Neuronal stem cell (in vitro differentiated cells): ENCODE data around the gene PDLIM5.

Experiments used
- DNase-seq: peaks from one replicate; pipeline ENCODE4 v3.0.0-alpha.2; 2013; ENCODE audit warnings: low spot score
- H2AFZ ChIP-seq: one replicate; pipeline ENCODE4 v1.6.1; 2013; ENCODE audit warnings: mild to moderate bottlenecking, low read length, inconsistent platforms
- H2AK5ac ChIP-seq: 2 replicates; pipeline ENCODE4 v1.6.1; 2013; ENCODE audit warnings: low read depth, mild to moderate bottlenecking, inconsistent platforms, low read length, moderate library complexity, mixed read lengths
- H2BK120ac ChIP-seq: 2 replicates; pipeline ENCODE4 v1.6.1; 2013; ENCODE audit warnings: low read depth, mild to moderate bottlenecking, inconsistent platforms, low read length, moderate library complexity, mixed read lengths
- H2BK12ac ChIP-seq: one replicate; pipeline ENCODE4 v1.6.1; 2013; ENCODE audit warnings: low read length, inconsistent platforms
- H2BK15ac ChIP-seq: 2 replicates; pipeline ENCODE4 v1.6.1; 2013; ENCODE audit warnings: mild to moderate bottlenecking, low read length, inconsistent platforms, mixed read lengths
- H2BK5ac ChIP-seq: one replicate; pipeline ENCODE4 v1.6.1; 2013; ENCODE audit warnings: inconsistent platforms, mild to moderate bottlenecking, low read length, moderate library complexity
- H3K14ac ChIP-seq: one replicate; pipeline ENCODE4 v1.6.1; 2013; ENCODE audit warnings: low read length, inconsistent platforms
- H3K18ac ChIP-seq: 2 replicates; pipeline ENCODE4 v1.6.1; 2013; ENCODE audit warnings: low read length, inconsistent platforms
- H3K23ac ChIP-seq: 2 replicates; pipeline ENCODE4 v1.6.1; 2013; ENCODE audit warnings: low read depth, mild to moderate bottlenecking, mixed read lengths, low read length, inconsistent platforms; ENCODE audit not compliant: poor library complexity
- H3K27ac ChIP-seq: replicated peaks from 3 replicates; pipeline ENCODE4 v1.5.1; 2013; ENCODE audit warnings: low read length, inconsistent platforms
- H3K27me3 ChIP-seq, 3 experiments: 2 replicates each; pipeline ENCODE4 v1.6.1; 2013; ENCODE audit warnings: low read length in 3 of 3, mild to moderate bottlenecking in 2 of 3, inconsistent platforms in 1 of 3, low read depth in 1 of 3, mixed read lengths in 1 of 3, moderate library complexity in 1 of 3; ENCODE audit not compliant: control insufficient read depth in 3 of 3, insufficient read depth in 3 of 3
- H3K36me3 ChIP-seq, 2 donors: replicated peaks in 1 of 2; 2 replicates each; pipeline ENCODE4 v1.6.1; 2013; ENCODE audit warnings: low read length in 2 of 2; ENCODE audit not compliant: control insufficient read depth in 2 of 2, insufficient read depth in 2 of 2
- H3K4ac ChIP-seq: 2 replicates; pipeline ENCODE4 v1.6.1; 2013; ENCODE audit warnings: inconsistent platforms, mild to moderate bottlenecking, low read length, moderate library complexity
- H3K4me1 ChIP-seq, 2 donors: 1 replicate in 1 of 2; 2 replicates in 1 of 2; pipeline ENCODE4 v1.6.1; 2013; ENCODE audit warnings: low read length in 2 of 2, low read depth in 1 of 2; ENCODE audit not compliant: control insufficient read depth in 2 of 2, insufficient read depth in 1 of 2
- H3K4me2 ChIP-seq: one replicate; pipeline ENCODE4 v1.6.1; 2013; ENCODE audit warnings: mild to moderate bottlenecking, low read length, inconsistent platforms; ENCODE audit not compliant: insufficient read depth, poor library complexity, severe bottlenecking
- H3K4me3 ChIP-seq, 2 donors: 2 replicates each; pipeline ENCODE4 v1.5.1; 2013; ENCODE audit warnings: low read length in 2 of 2, mild to moderate bottlenecking in 2 of 2, inconsistent platforms in 1 of 2, moderate library complexity in 1 of 2
- H3K79me1 ChIP-seq: one replicate; pipeline ENCODE4 v1.6.1; 2013; ENCODE audit warnings: low read depth, mild to moderate bottlenecking, inconsistent platforms, low read length, moderate library complexity
- H3K9ac ChIP-seq: one replicate; pipeline ENCODE4 v1.6.1; 2013; ENCODE audit warnings: mild to moderate bottlenecking, low read depth, low read length, inconsistent platforms; ENCODE audit not compliant: poor library complexity
- H3K9me3 ChIP-seq, 2 donors: replicated peaks in 1 of 2; 2 replicates each; pipeline versions ENCODE3 to v1.6.1; 2013; ENCODE audit warnings: low read length in 2 of 2, mild to moderate bottlenecking in 2 of 2, inconsistent platforms in 1 of 2, low read depth in 1 of 2, mixed read lengths in 1 of 2, moderate library complexity in 1 of 2; ENCODE audit not compliant: control insufficient read depth in 2 of 2, insufficient read depth in 1 of 2
- H4K8ac ChIP-seq: one replicate; pipeline ENCODE4 v1.6.1; 2013; ENCODE audit warnings: low read depth, mild to moderate bottlenecking, inconsistent platforms, low read length, moderate library complexity
- H4K91ac ChIP-seq: one replicate; pipeline ENCODE4 v1.6.1; 2013; ENCODE audit warnings: low read length, low read depth, mild to moderate bottlenecking, inconsistent platforms; ENCODE audit not compliant: poor library complexity
- WGBS, 2 donors: extraction: QIAGEN DNeasy Blood & Tissue Kit; methylation state at CpG; one replicate each; pipeline ENCODE4 v1.1.7; 2013; ENCODE audit warnings: missing lambda C conversion rate in 2 of 2, mixed read lengths in 1 of 2; ENCODE audit not compliant: insufficient read length in 2 of 2, insufficient replicate concordance in 1 of 2; ENCODE audit errors: extremely low coverage in 2 of 2; 5-methylcytosine and 5-hydroxymethylcytosine counted together

The PDLIM5 gene

DNA sequence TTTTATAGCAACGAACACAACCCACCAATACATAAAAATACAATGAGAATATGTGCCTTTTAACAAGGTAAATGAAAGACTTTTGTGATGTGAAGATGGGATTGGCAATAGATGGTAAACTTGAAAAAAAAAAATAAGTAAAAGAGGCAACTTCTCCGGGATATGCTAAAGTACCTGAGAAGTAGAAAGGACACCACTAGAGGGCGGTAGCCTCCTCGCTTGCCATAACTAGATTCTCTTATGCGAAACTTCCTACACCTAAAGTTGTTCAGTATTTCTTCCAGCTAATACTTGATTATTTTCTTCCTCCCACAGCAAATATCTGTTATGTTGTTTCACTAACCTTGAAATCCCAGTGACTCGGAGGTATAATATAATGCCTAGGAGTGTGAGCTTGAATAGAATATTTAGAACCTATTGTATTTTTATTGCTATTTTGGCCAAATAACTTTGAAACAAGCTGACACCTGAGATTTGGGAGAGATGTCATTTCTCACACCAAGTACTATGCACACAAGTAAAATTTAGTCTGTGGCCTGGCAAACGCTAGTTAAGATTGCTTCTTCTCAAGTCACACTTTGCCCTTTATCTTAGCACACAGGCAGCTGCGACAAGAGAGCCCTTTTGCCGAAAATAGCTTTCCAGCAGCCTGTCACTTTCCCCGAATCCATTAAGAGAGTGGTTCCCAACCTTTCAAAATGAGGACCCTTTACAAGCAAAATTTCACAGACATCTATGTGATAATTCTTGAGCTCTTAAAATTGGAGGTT lies 44.9 kb upstream of the PDLIM5 start:
- H2BK120ac ChIP-seq = no peak overlapping the region
- no peaks in the 10 kb centered on the region for H3K79me1 ChIP-seq
- no peak overlapping the region for H3K27ac ChIP-seq
- no peak overlapping the region for H3K9ac ChIP-seq
- no peak overlapping the region for H3K4ac ChIP-seq
- H2BK15ac ChIP-seq = no peak overlapping the region
- H3K4me3 ChIP-seq = no peak overlapping the region
- H2AFZ ChIP-seq = no peak overlapping the region
- no peak overlapping the region for H2BK12ac ChIP-seq
- peaks cover 0 to 3% of the 10 kb centered on the region in 2 donors for H3K4me1 ChIP-seq
- no peak overlapping the region for H3K4me2 ChIP-seq
- H3K18ac ChIP-seq = no peak overlapping the region
- H3K36me3 ChIP-seq = no peaks in the 10 kb centered on the region
- H3K23ac ChIP-seq = no peak overlapping the region
- peak; percentile 61 for DNase-seq
- H3K9me3 ChIP-seq = no peaks in the 10 kb centered on the region
- H2AK5ac ChIP-seq = no peak overlapping the region
- no peak overlapping the region for H2BK5ac ChIP-seq
- no peak overlapping the region for H4K8ac ChIP-seq
- no CpG with 5 or more reads among the region's 10 CpGs for WGBS, 2 donors
- no peak overlapping the region for H3K14ac ChIP-seq
- H4K91ac ChIP-seq = no peak overlapping the region
- H3K27me3 ChIP-seq = no peaks in the 10 kb centered on the region

DNA sequence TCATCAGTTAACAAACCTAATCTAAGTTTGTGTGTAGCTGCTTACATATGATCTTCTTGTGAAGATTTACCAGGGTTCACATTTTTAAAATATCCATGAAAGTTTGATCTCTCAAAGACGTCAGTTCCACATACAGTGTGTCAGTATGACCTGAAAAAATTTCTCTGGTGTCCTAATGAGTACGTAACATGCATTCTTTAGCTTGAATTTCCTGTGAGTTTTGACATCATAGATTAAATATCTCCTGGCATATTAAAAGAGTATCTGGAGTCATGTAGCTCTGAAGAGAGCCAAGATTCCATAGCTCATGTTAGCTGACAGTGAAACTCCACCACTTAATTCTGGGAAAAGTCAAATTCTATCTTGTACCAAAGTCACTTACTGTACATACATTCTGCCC lies 43.9 kb upstream of the PDLIM5 start:
- Histone ChIP-seq H3K23ac (no peak overlapping the region), H3K36me3 (no peaks in the 10 kb centered on the region), H3K9ac (no peak overlapping the region), H3K14ac (no peak overlapping the region), H2BK12ac (no peak overlapping the region), H3K79me1 (no peaks in the 10 kb centered on the region), H3K9me3 (no peaks in the 10 kb centered on the region), H4K91ac (no peak overlapping the region), H2AFZ (no peak overlapping the region), H2BK120ac (no peak overlapping the region), H3K18ac (no peak overlapping the region), H3K4me3 (no peak overlapping the region), H2BK5ac (no peak overlapping the region), H3K4me1 (peaks cover 0 to 3% of the 10 kb centered on the region in 2 donors), H2BK15ac (no peak overlapping the region), H2AK5ac (no peak overlapping the region), H3K27ac (no peak overlapping the region), H4K8ac (no peak overlapping the region), H3K4me2 (no peak overlapping the region), H3K4ac (no peak overlapping the region), H3K27me3 (no peaks in the 10 kb centered on the region)
- DNase-seq = no peak
- no CpG with 5 or more reads among the region's 2 CpGs for WGBS, 2 donors

DNA sequence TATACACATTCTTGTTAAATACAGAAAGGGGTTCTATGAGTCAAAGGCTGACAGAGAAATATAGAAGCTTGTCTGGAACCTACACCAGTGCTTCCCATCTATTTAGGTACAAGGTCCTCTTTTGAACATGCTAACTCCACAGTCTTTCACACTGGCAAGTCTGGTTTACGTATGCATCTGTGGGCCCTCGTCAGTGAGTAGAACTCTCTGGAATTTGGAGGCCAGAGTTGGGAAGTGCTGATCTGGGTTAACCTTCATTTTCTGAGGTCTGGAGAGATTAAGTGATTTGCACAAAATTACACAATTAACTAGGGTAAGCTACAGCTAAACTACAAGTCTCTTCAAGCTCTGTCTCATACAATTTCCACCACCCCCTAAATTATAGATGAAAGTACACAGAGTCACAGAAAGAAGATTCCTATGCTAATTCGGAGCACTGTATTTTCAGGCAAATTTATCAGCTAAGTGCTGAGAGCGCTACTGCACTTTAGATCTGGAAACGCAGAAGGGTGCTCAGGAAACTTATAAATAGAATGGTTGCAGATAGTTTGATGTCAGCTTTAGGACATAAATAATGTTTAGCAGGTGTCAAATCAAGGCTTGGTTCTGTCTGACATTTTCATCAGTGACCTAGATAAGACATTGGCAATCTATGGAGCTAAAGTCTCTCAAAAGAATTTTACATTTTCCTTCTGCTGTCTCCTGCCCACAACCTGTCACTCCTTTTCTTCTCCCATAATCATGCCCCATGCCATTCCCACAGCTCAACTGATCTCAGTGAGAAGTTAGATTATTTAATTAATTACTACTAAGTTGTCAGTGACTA lies 43.0 kb upstream of the PDLIM5 start:
- no peak overlapping the region for H3K4me2 ChIP-seq
- no peak overlapping the region for H3K18ac ChIP-seq
- H3K23ac ChIP-seq = no peak overlapping the region
- H2BK5ac ChIP-seq = no peak overlapping the region
- H3K9ac ChIP-seq = no peak overlapping the region
- peaks cover 0 to 3% of the 10 kb centered on the region in 2 donors for H3K4me1 ChIP-seq
- no peak overlapping the region for H3K4me3 ChIP-seq
- no peak overlapping the region for H2BK120ac ChIP-seq
- H2BK15ac ChIP-seq = no peak overlapping the region
- H3K14ac ChIP-seq = no peak overlapping the region
- H3K27me3 ChIP-seq = no peaks in the 10 kb centered on the region
- no peaks in the 10 kb centered on the region for H3K9me3 ChIP-seq
- H4K8ac ChIP-seq = no peak overlapping the region
- no CpG with 5 or more reads among the region's 5 CpGs for WGBS, 2 donors
- no peak overlapping the region for H3K27ac ChIP-seq
- H3K4ac ChIP-seq = no peak overlapping the region
- DNase-seq = no peak
- no peak overlapping the region for H2AK5ac ChIP-seq
- H3K79me1 ChIP-seq = no peaks in the 10 kb centered on the region
- H3K36me3 ChIP-seq = no peaks in the 10 kb centered on the region
- H2AFZ ChIP-seq = no peak overlapping the region
- no peak overlapping the region for H2BK12ac ChIP-seq
- H4K91ac ChIP-seq = no peak overlapping the region

DNA sequence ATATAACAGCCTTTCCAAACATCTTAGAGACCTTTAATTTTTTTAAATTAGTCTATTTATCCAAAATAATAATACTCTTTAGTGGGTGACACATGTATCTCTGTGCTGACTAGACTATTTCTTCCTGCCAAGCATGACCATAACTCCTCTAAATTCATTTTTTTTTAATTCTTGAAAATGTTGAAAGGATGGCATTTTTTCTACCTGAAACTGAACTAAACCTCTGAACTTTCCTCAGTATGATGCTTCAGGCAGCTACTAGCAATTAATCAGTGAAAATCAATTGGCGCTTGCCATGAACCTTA lies 42.4 kb upstream of the PDLIM5 start:
- Histone ChIP-seq H2BK120ac (no peak overlapping the region), H2BK15ac (no peak overlapping the region), H3K23ac (no peak overlapping the region), H3K14ac (no peak overlapping the region), H3K18ac (no peak overlapping the region), H3K4ac (no peak overlapping the region), H2AK5ac (no peak overlapping the region), H3K4me2 (no peak overlapping the region), H3K79me1 (no peaks in the 10 kb centered on the region), H3K4me3 (no peak overlapping the region), H4K8ac (no peak overlapping the region), H3K9me3 (no peaks in the 10 kb centered on the region), H4K91ac (no peak overlapping the region), H2AFZ (no peak overlapping the region), H3K4me1 (peaks cover 0 to 3% of the 10 kb centered on the region in 2 donors), H2BK12ac (no peak overlapping the region), H2BK5ac (no peak overlapping the region), H3K36me3 (no peaks in the 10 kb centered on the region), H3K9ac (no peak overlapping the region), H3K27me3 (no peaks in the 10 kb centered on the region), H3K27ac (no peak overlapping the region)
- no peak for DNase-seq
- WGBS, 2 donors = no CpG with 5 or more reads among the region's 1 CpG
